WTC11 (cell line): ENCODE data around the gene GUCY1A2. TPM values are rescaled to one million over a fixed set of nuclear protein-coding genes. Genes with fewer than 3 reads are reported as not detected.

Experiments used
- ATAC-seq: fragments of 200-7000 bp; cut with Tn5 transposase; 2 replicates; pipeline ENCODE4 v1.10.0; 2021; ENCODE audit warnings: mild to moderate bottlenecking, moderate library complexity
- CTCF ChIA-PET: fragments of 300-600 bp; sonication (Branson Sonifier 250); formaldehyde crosslinking; loops from one replicate; lab custom pipeline; 2021; ENCODE audit warnings: antibody characterized with exemption; lab: Charles Lee
- POLR2A ChIA-PET: fragments of 350-600 bp; sonication (Branson Sonifier 250); formaldehyde crosslinking; loops from one replicate; lab custom pipeline; 2021; ENCODE audit warnings: antibody characterized with exemption; lab: Charles Lee
- DNase-seq: peaks from one replicate; pipeline ENCODE4 v3.0.0; 2021; ENCODE audit warnings: low spot score
- H3K27ac Mint-ChIP-seq: 2 replicates; pipeline ENCODE4 v1.8.0; 2021; ENCODE audit warnings: mixed read lengths
- H3K27me3 Mint-ChIP-seq: 2 replicates; pipeline ENCODE4 v1.8.0; 2021; ENCODE audit warnings: low read depth, mild to moderate bottlenecking, moderate library complexity, mixed read lengths
- H3K36me3 Mint-ChIP-seq: 2 replicates; pipeline ENCODE4 v1.8.0; 2021; ENCODE audit warnings: mixed read lengths
- H3K4me1 Mint-ChIP-seq: 2 replicates; pipeline ENCODE4 v1.8.0; 2022; ENCODE audit warnings: mixed read lengths
- H3K4me3 Mint-ChIP-seq: 2 replicates; pipeline ENCODE4 v1.8.0; 2021; ENCODE audit warnings: mild to moderate bottlenecking, moderate library complexity, mixed read lengths
- H3K9me3 Mint-ChIP-seq: 2 replicates; pipeline ENCODE4 v1.8.0; 2021; ENCODE audit warnings: mixed read lengths
- ARID4B ChIP-seq: sonication (generic); formaldehyde crosslinking; IDR thresholded peaks from 2 replicates; pipeline ENCODE4 v1.8.0; 2023; ENCODE audit warnings: missing genetic modification reagents, mild to moderate bottlenecking, borderline replicate concordance
- ATF1 ChIP-seq: sonication (generic); formaldehyde crosslinking; IDR thresholded peaks from 2 replicates; pipeline ENCODE4 v1.8.1; 2023; ENCODE audit warnings: mild to moderate bottlenecking, moderate library complexity, missing genetic modification reagents
- ATF2 ChIP-seq: sonication (generic); formaldehyde crosslinking; IDR thresholded peaks from 2 replicates; pipeline ENCODE4 v1.8.1; 2022; ENCODE audit warnings: low read depth, missing genetic modification reagents, borderline replicate concordance
- ATF3 ChIP-seq: sonication (generic); formaldehyde crosslinking; conservative IDR thresholded peaks from 2 replicates; pipeline ENCODE4 v1.8.1; 2022; ENCODE audit warnings: mild to moderate bottlenecking, missing genetic modification reagents
- ATF6 ChIP-seq: sonication (generic); formaldehyde crosslinking; IDR thresholded peaks from 2 replicates; pipeline ENCODE4 v1.8.1; 2023; ENCODE audit warnings: mild to moderate bottlenecking, missing genetic modification reagents
- FOXJ3 ChIP-seq: sonication (generic); formaldehyde crosslinking; IDR thresholded peaks from 2 replicates; pipeline ENCODE4 v1.9.0; 2021; ENCODE audit warnings: missing genetic modification reagents, mild to moderate bottlenecking, borderline replicate concordance
- IRF2 ChIP-seq: sonication (generic); formaldehyde crosslinking; IDR thresholded peaks from 2 replicates; pipeline ENCODE4 v1.8.0; 2022; ENCODE audit warnings: low read depth, missing genetic modification reagents, borderline replicate concordance
- NR1H2 ChIP-seq: sonication (generic); formaldehyde crosslinking; IDR thresholded peaks from 2 replicates; pipeline ENCODE4 v1.9.0; 2021; ENCODE audit warnings: mild to moderate bottlenecking, moderate library complexity, missing genetic modification reagents
- PRRX2 ChIP-seq: fragments of 250-450 bp; sonication (Bioruptor Pico); IDR thresholded peaks from 2 replicates; pipeline ENCODE4 v1.8.0; 2021; ENCODE audit warnings: mild to moderate bottlenecking
- SMAD4 ChIP-seq: sonication (generic); formaldehyde crosslinking; IDR thresholded peaks from 2 replicates; pipeline ENCODE4 v1.8.0; 2022; ENCODE audit warnings: mild to moderate bottlenecking, missing genetic modification reagents
- ZNF121 ChIP-seq: sonication (generic); formaldehyde crosslinking; IDR thresholded peaks from 2 replicates; pipeline ENCODE4 v1.8.0; 2023; ENCODE audit warnings: missing genetic modification reagents
- ZNF138 ChIP-seq: sonication (generic); formaldehyde crosslinking; conservative IDR thresholded peaks from 2 replicates; pipeline ENCODE4 v1.8.1; 2022; ENCODE audit warnings: mild to moderate bottlenecking, moderate library complexity, missing genetic modification reagents
- ZNF396 ChIP-seq: fragments of 250-450 bp; sonication (Bioruptor Pico); IDR thresholded peaks from 2 replicates; pipeline ENCODE4 v1.8.0; 2021; ENCODE audit warnings: mild to moderate bottlenecking, moderate library complexity, borderline replicate concordance
- ZNF416 ChIP-seq: fragments of 250-450 bp; sonication (Bioruptor Pico); IDR thresholded peaks from 2 replicates; pipeline ENCODE4 v1.9.0; 2021; ENCODE audit warnings: mild to moderate bottlenecking, inconsistent platforms
- ZNF532 ChIP-seq: fragments of 250-450 bp; sonication (Bioruptor Pico); IDR thresholded peaks from 2 replicates; pipeline ENCODE4 v1.9.0; 2021; ENCODE audit warnings: mild to moderate bottlenecking, borderline replicate concordance
- ZNF671 ChIP-seq: fragments of 250-450 bp; sonication (Bioruptor Pico); IDR thresholded peaks from 2 replicates; pipeline ENCODE4 v1.8.0; 2021; ENCODE audit warnings: mild to moderate bottlenecking
- total RNA-seq: library from RNA; stranded (reverse); gene quantifications from 3 replicates; pipeline ENCODE4 v1.2.3, GENCODE V29; 2021
- TF ChIP-seq, protein P1 (sequence below): fragments of 250-450 bp; sonication (Bioruptor Pico); IDR thresholded peaks from 2 replicates; pipeline ENCODE4 v1.9.0; 2021; ENCODE audit warnings: mild to moderate bottlenecking
- TF ChIP-seq, protein P2 (sequence below): sonication (generic); formaldehyde crosslinking; IDR thresholded peaks from 2 replicates; pipeline ENCODE4 v1.8.0; 2023; ENCODE audit warnings: mild to moderate bottlenecking, missing genetic modification reagents
- TF ChIP-seq, protein P3 (sequence below): fragments of 250-450 bp; sonication (Bioruptor Pico); IDR thresholded peaks from 2 replicates; pipeline ENCODE4 v1.9.0; 2021; ENCODE audit warnings: moderate library complexity, mild to moderate bottlenecking, inconsistent platforms, borderline replicate concordance

Gene GUCY1A2
- total RNA-seq, 1 experiment from 2014 or later, result 0.90 TPM

DNA sequence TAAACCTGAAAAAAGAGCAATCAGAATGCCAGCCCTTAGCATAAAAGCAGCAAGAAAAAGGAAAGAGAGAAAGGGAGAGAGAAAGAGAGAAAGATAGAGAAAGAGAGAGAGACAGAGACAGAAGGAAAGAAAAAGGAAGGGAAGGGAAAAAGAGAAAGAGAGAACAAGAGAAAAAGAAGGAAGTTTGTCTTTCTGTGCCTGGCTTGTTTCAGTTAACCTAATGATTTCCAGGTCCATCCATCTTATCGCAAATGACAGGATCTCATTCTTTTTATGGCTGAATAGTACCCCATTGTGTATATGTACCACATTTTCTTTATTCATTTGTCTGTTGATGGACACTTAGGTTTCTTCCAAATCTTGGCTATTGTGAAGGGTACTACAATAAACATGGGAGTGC, 230.8 kb downstream of the GUCY1A2 start:
- Mint-ChIP-seq H3K9me3 (peaks cover 24% of the 10 kb centered on the region), H3K4me1 (peaks cover 8% of the 10 kb centered on the region), H3K27ac (no peak overlapping the region), H3K36me3 (peaks cover 9% of the 10 kb centered on the region; the same call in 1 of the 2 replicates), H3K4me3 (no peak overlapping the region), H3K27me3 (no peaks in the 10 kb centered on the region)
- DNase-seq (no peak), ATAC-seq (no peak)
- TF ChIP-seq PRRX2 (CRISPR knock-in tag) (no peak), ZNF121 (CRISPR knock-in tag) (no peak), ZNF138 (CRISPR knock-in tag) (no peak), IRF2 (no peak), FOXJ3 (CRISPR knock-in tag) (no peak), ATF2 (CRISPR knock-in tag) (no peak), ZNF396 (CRISPR knock-in tag) (no peak), ZNF416 (CRISPR knock-in tag) (no peak), ATF6 (CRISPR knock-in tag) (no peak), ARID4B (CRISPR knock-in tag) (no peak), ZNF671 (CRISPR knock-in tag) (no peak), ATF1 (no peak), ZNF532 (no peak), ATF3 (no peak), NR1H2 (CRISPR knock-in tag) (no peak), SMAD4 (CRISPR knock-in tag) (no peak)
- TF ChIP-seq, protein P1, sequence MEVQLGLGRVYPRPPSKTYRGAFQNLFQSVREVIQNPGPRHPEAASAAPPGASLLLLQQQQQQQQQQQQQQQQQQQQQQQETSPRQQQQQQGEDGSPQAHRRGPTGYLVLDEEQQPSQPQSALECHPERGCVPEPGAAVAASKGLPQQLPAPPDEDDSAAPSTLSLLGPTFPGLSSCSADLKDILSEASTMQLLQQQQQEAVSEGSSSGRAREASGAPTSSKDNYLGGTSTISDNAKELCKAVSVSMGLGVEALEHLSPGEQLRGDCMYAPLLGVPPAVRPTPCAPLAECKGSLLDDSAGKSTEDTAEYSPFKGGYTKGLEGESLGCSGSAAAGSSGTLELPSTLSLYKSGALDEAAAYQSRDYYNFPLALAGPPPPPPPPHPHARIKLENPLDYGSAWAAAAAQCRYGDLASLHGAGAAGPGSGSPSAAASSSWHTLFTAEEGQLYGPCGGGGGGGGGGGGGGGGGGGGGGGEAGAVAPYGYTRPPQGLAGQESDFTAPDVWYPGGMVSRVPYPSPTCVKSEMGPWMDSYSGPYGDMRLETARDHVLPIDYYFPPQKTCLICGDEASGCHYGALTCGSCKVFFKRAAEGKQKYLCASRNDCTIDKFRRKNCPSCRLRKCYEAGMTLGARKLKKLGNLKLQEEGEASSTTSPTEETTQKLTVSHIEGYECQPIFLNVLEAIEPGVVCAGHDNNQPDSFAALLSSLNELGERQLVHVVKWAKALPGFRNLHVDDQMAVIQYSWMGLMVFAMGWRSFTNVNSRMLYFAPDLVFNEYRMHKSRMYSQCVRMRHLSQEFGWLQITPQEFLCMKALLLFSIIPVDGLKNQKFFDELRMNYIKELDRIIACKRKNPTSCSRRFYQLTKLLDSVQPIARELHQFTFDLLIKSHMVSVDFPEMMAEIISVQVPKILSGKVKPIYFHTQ (CRISPR knock-in tag), result no peak
- TF ChIP-seq, protein P2, sequence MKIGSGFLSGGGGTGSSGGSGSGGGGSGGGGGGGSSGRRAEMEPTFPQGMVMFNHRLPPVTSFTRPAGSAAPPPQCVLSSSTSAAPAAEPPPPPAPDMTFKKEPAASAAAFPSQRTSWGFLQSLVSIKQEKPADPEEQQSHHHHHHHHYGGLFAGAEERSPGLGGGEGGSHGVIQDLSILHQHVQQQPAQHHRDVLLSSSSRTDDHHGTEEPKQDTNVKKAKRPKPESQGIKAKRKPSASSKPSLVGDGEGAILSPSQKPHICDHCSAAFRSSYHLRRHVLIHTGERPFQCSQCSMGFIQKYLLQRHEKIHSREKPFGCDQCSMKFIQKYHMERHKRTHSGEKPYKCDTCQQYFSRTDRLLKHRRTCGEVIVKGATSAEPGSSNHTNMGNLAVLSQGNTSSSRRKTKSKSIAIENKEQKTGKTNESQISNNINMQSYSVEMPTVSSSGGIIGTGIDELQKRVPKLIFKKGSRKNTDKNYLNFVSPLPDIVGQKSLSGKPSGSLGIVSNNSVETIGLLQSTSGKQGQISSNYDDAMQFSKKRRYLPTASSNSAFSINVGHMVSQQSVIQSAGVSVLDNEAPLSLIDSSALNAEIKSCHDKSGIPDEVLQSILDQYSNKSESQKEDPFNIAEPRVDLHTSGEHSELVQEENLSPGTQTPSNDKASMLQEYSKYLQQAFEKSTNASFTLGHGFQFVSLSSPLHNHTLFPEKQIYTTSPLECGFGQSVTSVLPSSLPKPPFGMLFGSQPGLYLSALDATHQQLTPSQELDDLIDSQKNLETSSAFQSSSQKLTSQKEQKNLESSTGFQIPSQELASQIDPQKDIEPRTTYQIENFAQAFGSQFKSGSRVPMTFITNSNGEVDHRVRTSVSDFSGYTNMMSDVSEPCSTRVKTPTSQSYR (CRISPR knock-in tag), result no peak
- TF ChIP-seq, protein P3, sequence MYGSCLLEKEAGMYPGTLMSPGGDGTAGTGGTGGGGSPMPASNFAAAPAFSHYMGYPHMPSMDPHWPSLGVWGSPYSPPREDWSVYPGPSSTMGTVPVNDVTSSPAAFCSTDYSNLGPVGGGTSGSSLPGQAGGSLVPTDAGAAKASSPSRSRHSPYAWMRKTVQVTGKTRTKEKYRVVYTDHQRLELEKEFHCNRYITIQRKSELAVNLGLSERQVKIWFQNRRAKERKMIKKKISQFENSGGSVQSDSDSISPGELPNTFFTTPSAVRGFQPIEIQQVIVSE, result no peak
- ChIA-PET POLR2A (no interaction called here), CTCF (no interaction called here)
